Cardiac muscle cell (in vitro differentiated cells and primary cell): ENCODE results near the gene SHC3. TPM values are rescaled to one million over a fixed set of nuclear protein-coding genes. Genes with fewer than 3 reads are reported as not detected.
"Not testable (repeated sequence)": the region's sequence is repeated elsewhere in the genome, so short reads cannot be mapped to it uniquely, and the experiment has no call there.

Experiments
- DNase-seq, 2 donors: peaks; one replicate each; pipeline versions ENCODE4 v3.0.0 to v3.0.0-alpha.2; 2010 to 2017; ENCODE audit warnings: low read depth in 1 of 2, low spot score in 1 of 2
- H3K27ac ChIP-seq: fragments of 200-600 bp; sonication (generic); 2 replicates; pipeline ENCODE4 v1.5.1; 2016
- H3K27me3 ChIP-seq: fragments of 200-600 bp; sonication (generic); 2 replicates; pipeline ENCODE4 v1.6.0; 2016; ENCODE audit warnings: control low read depth
- H3K36me3 ChIP-seq: fragments of 200-600 bp; sonication (generic); 2 replicates; pipeline ENCODE4 v1.5.1; 2016; ENCODE audit warnings: control low read depth
- H3K4me1 ChIP-seq: fragments of 200-600 bp; sonication (generic); 2 replicates; pipeline ENCODE4 v1.8.1; 2017; ENCODE audit warnings: low read depth, mild to moderate bottlenecking, mixed run types
- H3K4me3 ChIP-seq: fragments of 200-600 bp; sonication (generic); 2 replicates; pipeline ENCODE4 v1.5.1; 2016; ENCODE audit warnings: mild to moderate bottlenecking
- H3K9me3 ChIP-seq: fragments of 200-600 bp; sonication (generic); 2 replicates; pipeline ENCODE4 v1.5.1; 2017; ENCODE audit warnings: low read depth, mild to moderate bottlenecking, control low read depth
- CTCF ChIP-seq: IDR thresholded peaks from 2 replicates; pipeline ENCODE4 v1.5.1; 2012; ENCODE audit warnings: low read depth, mild to moderate bottlenecking, low read length
- polyA plus RNA-seq: library from polyadenylated mRNA; unstranded; fragments of >200 nt; fragmentation: Nextera tagmentation; extraction: Ambion mirVana; gene quantifications from 2 replicates; pipeline ENCODE4 v1.2.1, GENCODE V29; 2016
- total RNA-seq: library from RNA; depleted of rRNA; stranded (reverse); fragments of >200 nt; gene quantifications from 2 replicates; pipeline ENCODE4 v1.2.3, GENCODE V29; 2016

The SHC3 gene
- total and polyA plus RNA-seq, 2 experiments from 2014 or later = 0.27 to 0.34 TPM

- no peak for DNase-seq
- TF ChIP-seq CTCF = no peak
- Histone ChIP-seq H3K36me3 (no peaks in the 10 kb centered on the region), H3K4me3 (no peak overlapping the region), H3K27me3 (no peaks in the 10 kb centered on the region), H3K27ac (no peak overlapping the region), H3K9me3 (no peaks in the 10 kb centered on the region), H3K4me1 (no peaks in the 10 kb centered on the region)
Observed at GRCh38 chr9:89212171-89212570, 33.6 kb upstream of the SHC3 start.

- not testable (repeated sequence) for H3K9me3 ChIP-seq, H3K27me3 ChIP-seq, H3K4me3 ChIP-seq, H3K36me3 ChIP-seq, H3K27ac ChIP-seq, DNase-seq, H3K4me1 ChIP-seq
Observed at GRCh38 chr9:89209311-89209710, 30.7 kb upstream of the SHC3 start.

GRCh38 chr9:89207026-89207425, 28.4 kb upstream of the SHC3 start:
- no peaks in the 10 kb centered on the region for H3K36me3 ChIP-seq

GRCh38 chr9:89204801-89205200, 26.2 kb upstream of the SHC3 start:
- H3K4me1 ChIP-seq = no peaks in the 10 kb centered on the region
- H3K36me3 ChIP-seq = no peaks in the 10 kb centered on the region
- no peaks in the 10 kb centered on the region for H3K27me3 ChIP-seq
- H3K27ac ChIP-seq = no peak overlapping the region
- TF ChIP-seq CTCF = no peak
- H3K9me3 ChIP-seq = no peaks in the 10 kb centered on the region
- DNase-seq = no peak
- H3K4me3 ChIP-seq = no peak overlapping the region

More at GRCh38 chr9:89207026-89207425, 28.4 kb upstream of the SHC3 start:
- Histone ChIP-seq H3K4me1 (no peaks in the 10 kb centered on the region), H3K27me3 (no peaks in the 10 kb centered on the region), H3K9me3 (no peaks in the 10 kb centered on the region), H3K4me3 (no peak overlapping the region), H3K27ac (no peak overlapping the region)
- TF ChIP-seq CTCF = no peak
- no peak for DNase-seq

GRCh38 chr9:89195131-89195797, 16.6 kb upstream of the SHC3 start:
- Histone ChIP-seq H3K4me3 (no peak overlapping the region), H3K4me1 (no peaks in the 10 kb centered on the region), H3K27me3 (no peaks in the 10 kb centered on the region), H3K27ac (no peak overlapping the region), H3K36me3 (no peaks in the 10 kb centered on the region), H3K9me3 (no peaks in the 10 kb centered on the region)
- DNase-seq = no peak
- TF ChIP-seq CTCF = no peak

- Histone ChIP-seq H3K4me3 (no peak overlapping the region), H3K4me1 (no peaks in the 10 kb centered on the region), H3K9me3 (no peaks in the 10 kb centered on the region), H3K27ac (no peak overlapping the region), H3K36me3 (no peaks in the 10 kb centered on the region), H3K27me3 (no peaks in the 10 kb centered on the region)
- no peak for TF ChIP-seq CTCF
- no peak for DNase-seq
Observed at GRCh38 chr9:89194421-89195130, 16.0 kb upstream of the SHC3 start.
